HG02870 (cell line): ENCODE results near the gene ADNP.
A peak's percentile ranks its signal among the peaks of the same experiment; 100 is the strongest.

ENCODE experiments used
- ATAC-seq: cut with Tn5 transposase; IDR thresholded peaks from one replicate; pipeline ENCODE4 v1.9.1; 2021; ENCODE audit warnings: mild to moderate bottlenecking, moderate library complexity; ENCODE audit not compliant: unreplicated experiment

Gene ADNP

GRCh38 chr20:50852085-50852484 is 79.2 kb downstream of the ADNP start:
- ATAC-seq, result no peak

GRCh38 chr20:50850721-50851286 is 80.4 kb downstream of the ADNP start:
- no peak for ATAC-seq

GRCh38 chr20:50848846-50849673 is 82.2 kb downstream of the ADNP start:
- ATAC-seq, result peak; percentile 42

GRCh38 chr20:50848341-50848808 is 82.9 kb downstream of the ADNP start:
- ATAC-seq, result no peak

- no peak for ATAC-seq
Observed at GRCh38 chr20:50845566-50846215, 85.5 kb downstream of the ADNP start.

GRCh38 chr20:50844430-50845100 is 86.7 kb downstream of the ADNP start:
- peak; percentile 92 for ATAC-seq

- no peak for ATAC-seq
Observed at GRCh38 chr20:50843331-50844276, 87.6 kb downstream of the ADNP start.

GRCh38 chr20:50842821-50843220 is 88.4 kb downstream of the ADNP start:
- no peak for ATAC-seq
